Smooth muscle cell (in vitro differentiated cells): Measurements from ENCODE around the gene RPL12. TPM values are rescaled to one million over a fixed set of nuclear protein-coding genes. Genes with fewer than 3 reads are reported as not detected.

Experiments
- DNase-seq: peaks from one replicate; lab custom pipeline; 2025; ENCODE audit not compliant: unreplicated experiment; lab: John Stamatoyannopoulos, UW
- H2AFZ ChIP-seq: fragments of 200-600 bp; sonication (generic); 2 replicates; pipeline ENCODE4 v1.6.0; 2016; ENCODE audit warnings: antibody characterized with exemption, low read depth, mild to moderate bottlenecking
- H3F3A ChIP-seq: fragments of 200-600 bp; sonication (generic); 2 replicates; pipeline ENCODE4 v1.6.0; 2017; ENCODE audit warnings: antibody characterized with exemption, low read depth
- H3K27ac ChIP-seq: fragments of 200-600 bp; sonication (generic); 2 replicates; pipeline ENCODE4 v1.5.1; 2016; ENCODE audit warnings: low read depth, mild to moderate bottlenecking
- H3K27me3 ChIP-seq: fragments of 200-600 bp; sonication (generic); 2 replicates; pipeline ENCODE4 v1.6.1; 2016; ENCODE audit warnings: low read depth, mild to moderate bottlenecking
- H3K36me3 ChIP-seq: fragments of 200-600 bp; sonication (generic); 2 replicates; pipeline ENCODE4 v1.5.1; 2016; ENCODE audit warnings: low read depth
- H3K4me1 ChIP-seq: fragments of 200-600 bp; sonication (generic); 2 replicates; pipeline ENCODE4 v1.5.1; 2016; ENCODE audit warnings: low read depth
- H3K4me2 ChIP-seq: fragments of 200-600 bp; sonication (generic); 2 replicates; pipeline ENCODE4 v1.6.0; 2016; ENCODE audit warnings: mild to moderate bottlenecking
- H3K4me3 ChIP-seq: fragments of 200-600 bp; sonication (generic); 2 replicates; pipeline ENCODE4 v1.5.1; 2016; ENCODE audit warnings: mild to moderate bottlenecking
- H3K79me2 ChIP-seq: fragments of 200-600 bp; sonication (generic); 2 replicates; pipeline ENCODE4 v1.6.0; 2016; ENCODE audit warnings: low read depth, mild to moderate bottlenecking
- H3K9ac ChIP-seq: fragments of 200-600 bp; sonication (generic); 2 replicates; pipeline ENCODE4 v1.6.0; 2016; ENCODE audit warnings: low read depth
- H3K9me3 ChIP-seq: fragments of 200-600 bp; sonication (generic); replicated peaks from 2 replicates; pipeline ENCODE4 v1.5.1; 2016; ENCODE audit warnings: low read depth
- H4K20me1 ChIP-seq: fragments of 200-600 bp; sonication (generic); 2 replicates; pipeline ENCODE4 v1.6.0; 2016; ENCODE audit warnings: low read depth
- CTCF ChIP-seq: fragments of 200-600 bp; sonication (generic); IDR thresholded peaks from 2 replicates; pipeline ENCODE4 v1.5.1; 2017; ENCODE audit warnings: borderline replicate concordance, mild to moderate bottlenecking, antibody characterized with exemption; ENCODE audit not compliant: insufficient read depth, poor library complexity, severe bottlenecking
- WGBS: methylation state at CpG from one replicate; pipeline ENCODE4 v1.1.7; 2016; ENCODE audit warnings: low lambda C conversion rate; 5-methylcytosine and 5-hydroxymethylcytosine counted together
- polyA plus RNA-seq: library from polyadenylated mRNA; unstranded; fragments of >200 nt; fragmentation: Nextera tagmentation; extraction: Ambion mirVana; gene quantifications from 2 replicates; pipeline ENCODE4 v1.2.1, GENCODE V29; 2016
- total RNA-seq: library from RNA; depleted of rRNA; stranded (reverse); fragments of >200 nt; gene quantifications from 2 replicates; pipeline ENCODE4 v1.2.3, GENCODE V29; 2014

RPL12 gene
- total and polyA plus RNA-seq, 2 experiments from 2014 or later, result 371 to 1,296 TPM

DNA sequence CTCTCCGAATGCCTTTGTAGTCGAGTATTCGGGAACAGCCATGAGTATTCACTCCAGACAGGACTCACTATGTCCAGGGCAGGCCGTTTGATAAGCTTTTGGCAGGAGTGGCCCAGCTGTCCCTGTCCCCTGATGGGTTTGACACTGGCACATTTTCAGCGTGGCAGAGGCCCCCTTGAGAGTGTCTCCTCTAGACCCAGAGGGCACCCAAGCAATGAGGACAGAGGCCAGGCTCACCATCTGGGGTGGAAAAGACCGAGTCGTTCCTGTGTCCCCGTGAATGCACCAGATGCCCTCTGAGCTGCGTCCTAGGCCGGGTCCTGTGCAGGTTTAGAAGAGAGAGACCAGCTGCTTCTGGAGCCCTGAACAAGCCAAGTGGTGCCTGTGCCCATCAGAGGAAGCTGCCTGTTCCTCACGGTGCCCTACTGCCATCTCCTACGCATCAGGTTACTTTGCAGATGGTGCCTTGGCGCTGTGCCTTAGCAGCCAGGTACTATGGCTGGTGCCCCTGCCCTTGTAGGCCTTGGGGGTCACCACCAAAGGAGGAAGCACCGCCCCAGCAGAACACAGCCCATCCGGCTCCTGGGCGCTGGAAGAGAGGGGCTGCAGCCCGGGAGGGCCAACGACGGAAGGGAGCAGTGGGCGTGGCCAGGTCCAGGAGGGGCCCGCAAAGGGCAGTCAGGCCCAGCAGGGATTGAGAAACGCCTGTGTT lies 42.5 kb upstream of the RPL12 start:
- no peak overlapping the region for H3K4me3 ChIP-seq
- H2AFZ ChIP-seq, result no peak overlapping the region
- no peaks in the 10 kb centered on the region for H4K20me1 ChIP-seq
- WGBS, result 94% methylated on average over 22 of the region's 22 CpGs
- DNase-seq, result no peak
- no peaks in the 10 kb centered on the region for H3K9me3 ChIP-seq
- H3K9ac ChIP-seq, result no peak overlapping the region
- H3K79me2 ChIP-seq, result no peaks in the 10 kb centered on the region
- TF ChIP-seq CTCF, result no peak
- H3K4me1 ChIP-seq, result no peaks in the 10 kb centered on the region
- H3F3A ChIP-seq, result no peaks in the 10 kb centered on the region
- H3K27me3 ChIP-seq, result no peaks in the 10 kb centered on the region
- H3K4me2 ChIP-seq, result no peak overlapping the region
- no peak overlapping the region for H3K27ac ChIP-seq
- no peaks in the 10 kb centered on the region for H3K36me3 ChIP-seq

DNA sequence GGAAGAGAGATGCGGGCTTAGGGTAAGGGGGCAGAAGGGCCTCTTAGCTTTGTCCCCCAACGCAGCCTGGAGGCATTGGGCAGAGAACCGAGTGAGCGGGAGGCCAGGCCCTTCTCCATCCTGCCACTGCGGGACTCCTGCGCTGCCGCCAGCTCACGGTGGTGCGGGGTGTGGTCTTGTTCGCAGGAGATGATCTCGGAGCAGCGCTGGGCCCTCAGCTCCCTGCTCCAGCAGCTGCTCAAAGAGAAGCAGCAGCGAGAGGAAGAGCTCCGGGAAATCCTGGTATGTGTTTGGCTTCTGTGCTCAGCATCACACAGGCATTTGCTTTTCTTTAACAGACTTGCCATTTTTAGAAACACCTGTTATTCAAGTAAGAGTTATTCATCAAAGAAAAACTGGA lies 41.4 kb upstream of the RPL12 start:
- WGBS, result 94% methylated on average over 14 of the region's 14 CpGs
- no peaks in the 10 kb centered on the region for H3K36me3 ChIP-seq
- no peak for TF ChIP-seq CTCF
- no peaks in the 10 kb centered on the region for H4K20me1 ChIP-seq
- no peaks in the 10 kb centered on the region for H3K27me3 ChIP-seq
- no peaks in the 10 kb centered on the region for H3F3A ChIP-seq
- H3K9ac ChIP-seq, result no peak overlapping the region
- H3K4me3 ChIP-seq, result no peak overlapping the region
- no peaks in the 10 kb centered on the region for H3K9me3 ChIP-seq
- no peak overlapping the region for H3K4me2 ChIP-seq
- no peak overlapping the region for H3K27ac ChIP-seq
- no peak for DNase-seq
- no peaks in the 10 kb centered on the region for H3K4me1 ChIP-seq
- no peaks in the 10 kb centered on the region for H3K79me2 ChIP-seq
- H2AFZ ChIP-seq, result no peak overlapping the region

GRCh38 chr9:127491516-127491915 lies 40.3 kb upstream of the RPL12 start:
- H3K9me3 ChIP-seq, result no peaks in the 10 kb centered on the region
- no peaks in the 10 kb centered on the region for H3F3A ChIP-seq
- no peak overlapping the region for H3K27ac ChIP-seq
- no peak for DNase-seq
- no peak overlapping the region for H3K9ac ChIP-seq
- H3K4me3 ChIP-seq, result no peak overlapping the region
- no peak for TF ChIP-seq CTCF
- no peak overlapping the region for H2AFZ ChIP-seq
- H3K4me2 ChIP-seq, result no peak overlapping the region
- no peaks in the 10 kb centered on the region for H3K36me3 ChIP-seq
- H3K27me3 ChIP-seq, result no peaks in the 10 kb centered on the region
- H4K20me1 ChIP-seq, result no peaks in the 10 kb centered on the region
- 99% methylated on average over 9 of the region's 10 CpGs for WGBS
- no peaks in the 10 kb centered on the region for H3K4me1 ChIP-seq
- H3K79me2 ChIP-seq, result no peaks in the 10 kb centered on the region
